AG04450 (cell line): ENCODE data around the gene FGGY. TPM values are rescaled to one million over a fixed set of nuclear protein-coding genes. Genes with fewer than 3 reads are reported as not detected.

Experiments used
- CTCF ChIA-PET: fragments of 300-600, 350-600 bp; formaldehyde crosslinking; extraction: SDS; loops from one replicate; lab custom pipeline; 2022; ENCODE audit warnings: antibody characterized with exemption, inconsistent platforms; lab: Charles Lee
- POLR2A ChIA-PET: fragments of 350-600 bp; formaldehyde crosslinking; extraction: SDS; loops from one replicate; lab custom pipeline; 2021; ENCODE audit warnings: antibody characterized with exemption, inconsistent platforms; lab: Yijun Ruan, JAX
- DNase-seq: peaks from one replicate; pipeline ENCODE4 v3.0.0-alpha.2; 2011; ENCODE audit warnings: low read depth, low spot score
- H3K27ac ChIP-seq: one replicate; pipeline ENCODE4 v1.5.1; 2012; ENCODE audit warnings: low read depth, low read length, control low read depth
- H3K27me3 ChIP-seq: one replicate; pipeline ENCODE4 v1.6.0; 2012; ENCODE audit warnings: low read length; ENCODE audit not compliant: control insufficient read depth, insufficient read depth
- H3K4me3 ChIP-seq: 2 replicates; pipeline ENCODE4 v1.5.1; 2011; ENCODE audit warnings: mild to moderate bottlenecking, low read depth, low read length, control low read depth
- H3K9me3 ChIP-seq: 2 replicates; pipeline ENCODE4 v1.5.1; 2012; ENCODE audit warnings: low read length; ENCODE audit not compliant: control insufficient read depth, insufficient read depth
- polyA plus RNA-seq: library from polyadenylated mRNA; depleted of rRNA; stranded (reverse); fragments of >200 nt; gene quantifications from 2 replicates; pipeline ENCODE4 v1.2.3, GENCODE V29; 2011
- TF ChIP-seq, protein P1 (sequence below): IDR thresholded peaks from 2 replicates; pipeline ENCODE4 v1.5.1; 2011; ENCODE audit warnings: low read depth, low read length, control low read depth, inconsistent platforms

The FGGY gene
- polyA plus RNA-seq, 1 experiment = 11.8 TPM

DNA sequence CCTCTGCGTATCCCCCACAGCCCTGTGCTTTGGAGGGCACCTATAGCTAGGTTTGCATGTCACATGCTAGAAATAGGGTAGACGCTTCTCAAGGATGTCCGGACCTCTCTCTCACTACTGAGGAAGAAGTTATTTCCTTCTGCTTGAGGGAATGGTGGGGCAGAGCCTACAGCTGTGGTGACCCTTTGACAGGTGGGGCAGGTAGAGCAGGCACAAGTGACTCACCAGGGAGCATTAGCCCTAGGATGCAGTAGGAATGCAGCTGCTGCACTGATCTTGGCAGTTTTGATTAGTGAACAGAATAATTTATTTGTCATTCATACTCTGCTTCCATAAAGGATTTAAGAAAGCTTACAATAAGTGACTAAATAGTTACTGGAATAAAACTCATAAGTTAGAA, 388.2 kb downstream of the FGGY start:
- CTCF ChIA-PET = interaction anchor here (1.0 kb wide), 1 partner anchor 15 kb away, joined by 3 read pairs; no protein-coding TSS in a partner anchor
- TF ChIP-seq, protein P1, sequence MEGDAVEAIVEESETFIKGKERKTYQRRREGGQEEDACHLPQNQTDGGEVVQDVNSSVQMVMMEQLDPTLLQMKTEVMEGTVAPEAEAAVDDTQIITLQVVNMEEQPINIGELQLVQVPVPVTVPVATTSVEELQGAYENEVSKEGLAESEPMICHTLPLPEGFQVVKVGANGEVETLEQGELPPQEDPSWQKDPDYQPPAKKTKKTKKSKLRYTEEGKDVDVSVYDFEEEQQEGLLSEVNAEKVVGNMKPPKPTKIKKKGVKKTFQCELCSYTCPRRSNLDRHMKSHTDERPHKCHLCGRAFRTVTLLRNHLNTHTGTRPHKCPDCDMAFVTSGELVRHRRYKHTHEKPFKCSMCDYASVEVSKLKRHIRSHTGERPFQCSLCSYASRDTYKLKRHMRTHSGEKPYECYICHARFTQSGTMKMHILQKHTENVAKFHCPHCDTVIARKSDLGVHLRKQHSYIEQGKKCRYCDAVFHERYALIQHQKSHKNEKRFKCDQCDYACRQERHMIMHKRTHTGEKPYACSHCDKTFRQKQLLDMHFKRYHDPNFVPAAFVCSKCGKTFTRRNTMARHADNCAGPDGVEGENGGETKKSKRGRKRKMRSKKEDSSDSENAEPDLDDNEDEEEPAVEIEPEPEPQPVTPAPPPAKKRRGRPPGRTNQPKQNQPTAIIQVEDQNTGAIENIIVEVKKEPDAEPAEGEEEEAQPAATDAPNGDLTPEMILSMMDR = no peak
- no peak overlapping the region for H3K27ac ChIP-seq
- POLR2A ChIA-PET = no interaction called here
- no peaks in the 10 kb centered on the region for H3K9me3 ChIP-seq
- DNase-seq = no peak
- H3K27me3 ChIP-seq = no peaks in the 10 kb centered on the region
- H3K4me3 ChIP-seq = no peak overlapping the region

DNA sequence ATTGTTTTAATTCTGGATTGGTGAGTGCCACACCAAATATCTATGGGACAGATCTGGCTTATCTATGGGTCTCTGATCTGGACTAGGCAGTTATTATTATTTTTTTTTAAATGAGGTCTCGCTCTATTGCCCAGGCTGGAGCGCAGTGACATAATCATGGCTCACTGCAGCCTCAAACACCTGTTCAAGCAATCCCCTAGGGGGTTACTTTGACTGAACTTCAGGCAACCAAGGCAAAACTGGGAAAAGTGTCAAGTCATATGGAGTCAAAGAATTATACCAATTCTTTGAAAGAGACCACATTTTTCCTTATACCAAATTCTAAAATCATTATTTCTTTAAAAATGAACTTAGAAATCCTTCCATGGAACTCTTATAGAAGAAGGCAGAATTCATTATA, 388.8 kb downstream of the FGGY start:
- ChIA-PET POLR2A (no interaction called here), CTCF (interaction anchor here (1.0 to 2.5 kb wide), 2 partner anchors 13 to 14 kb away, joined by 3 to 15 read pairs; no protein-coding TSS in a partner anchor)
- H3K4me3 ChIP-seq = no peak overlapping the region
- no peaks in the 10 kb centered on the region for H3K27me3 ChIP-seq
- TF ChIP-seq, protein P1 = no peak
- no peaks in the 10 kb centered on the region for H3K9me3 ChIP-seq
- H3K27ac ChIP-seq = no peak overlapping the region
- no peak for DNase-seq

DNA sequence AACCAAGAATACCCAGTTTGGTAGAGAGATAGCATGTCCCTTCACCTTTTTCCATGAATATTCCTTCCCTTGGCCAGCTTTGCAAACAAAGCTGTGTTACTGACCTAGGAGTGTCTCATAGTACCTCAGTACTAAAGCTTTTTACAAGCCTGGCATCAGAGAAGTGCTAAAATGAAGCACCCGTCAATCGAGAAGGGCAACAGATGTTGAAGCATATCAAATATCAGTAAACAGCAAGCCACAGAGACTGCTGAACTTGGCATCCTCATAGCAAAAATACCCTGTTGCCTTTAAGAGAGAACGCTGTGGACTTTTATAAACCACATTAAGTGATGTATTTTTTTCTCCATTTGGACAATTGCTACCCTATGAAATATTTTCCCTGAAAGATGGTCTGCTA, 389.3 kb downstream of the FGGY start:
- Histone ChIP-seq H3K27ac (no peak overlapping the region), H3K4me3 (no peak overlapping the region), H3K9me3 (no peaks in the 10 kb centered on the region), H3K27me3 (no peaks in the 10 kb centered on the region)
- no peak for DNase-seq
- ChIA-PET POLR2A (no interaction called here), CTCF (interaction anchor here (2.5 kb wide), 1 partner anchor 13 kb away, joined by 15 read pairs; no protein-coding TSS in a partner anchor)
- TF ChIP-seq, protein P1 = no peak

DNA sequence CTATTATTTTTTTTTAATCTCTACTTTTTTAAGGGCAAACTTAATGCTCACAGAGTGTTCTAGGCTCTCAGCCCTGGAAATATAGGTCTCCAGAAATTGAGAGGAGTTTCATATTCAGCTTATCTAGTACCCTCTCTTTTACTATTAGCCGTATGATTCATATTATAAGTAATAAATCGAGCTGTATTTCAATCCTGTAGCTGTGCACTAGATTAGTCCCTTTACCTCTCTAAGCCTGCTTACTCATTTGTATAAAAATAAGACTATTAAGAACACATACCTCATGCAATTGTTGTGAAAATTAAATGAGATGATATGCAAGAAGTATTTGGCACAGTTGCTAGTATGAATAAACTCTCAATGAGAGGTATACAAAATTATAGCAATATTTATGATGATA, 389.7 kb downstream of the FGGY start:
- TF ChIP-seq, protein P1 = no peak
- ChIA-PET CTCF (interaction anchor here (2.5 kb wide), 1 partner anchor 13 kb away, joined by 15 read pairs; no protein-coding TSS in a partner anchor), POLR2A (interaction anchor here (0.6 kb wide), 1 partner anchor 943 kb away, joined by 7 read pairs; no protein-coding TSS in a partner anchor)
- Histone ChIP-seq H3K9me3 (no peaks in the 10 kb centered on the region), H3K27ac (no peak overlapping the region), H3K4me3 (no peak overlapping the region), H3K27me3 (no peaks in the 10 kb centered on the region)
- no peak for DNase-seq

DNA sequence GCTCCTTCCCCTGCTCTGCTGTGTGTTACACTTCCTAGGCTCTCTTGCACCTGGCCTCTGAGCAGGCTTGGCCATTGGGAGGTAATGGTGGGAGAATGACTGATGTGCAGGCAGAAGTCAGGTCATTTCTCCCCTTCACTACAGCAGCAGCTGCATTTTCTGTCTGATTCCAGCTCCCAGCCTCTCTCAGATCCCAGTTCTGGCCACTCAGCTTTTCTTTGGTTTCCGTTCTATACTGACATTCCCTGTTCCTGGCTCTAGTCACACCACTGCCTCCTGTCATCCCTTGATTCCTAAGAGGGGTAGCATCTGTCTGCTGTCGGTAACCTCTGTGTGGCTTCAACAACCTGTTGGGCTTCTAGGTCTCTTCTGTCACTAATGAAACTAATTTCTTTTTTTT, 390.2 kb downstream of the FGGY start:
- Histone ChIP-seq H3K9me3 (no peaks in the 10 kb centered on the region), H3K4me3 (no peak overlapping the region), H3K27ac (no peak overlapping the region), H3K27me3 (no peaks in the 10 kb centered on the region)
- CTCF ChIA-PET = interaction anchor here (2.5 kb wide), 1 partner anchor 12 kb away, joined by 15 read pairs; no protein-coding TSS in a partner anchor
- TF ChIP-seq, protein P1 = no peak
- POLR2A ChIA-PET = interaction anchor here (0.6 kb wide), 1 partner anchor 944 kb away, joined by 7 read pairs; no protein-coding TSS in a partner anchor
- no peak for DNase-seq
